SH-SY5Y (cell line): Measurements from ENCODE around the gene FNBP1.

Source experiments
- GATA2 ChIP-seq: IDR thresholded peaks from 2 replicates; pipeline ENCODE4 v1.6.1; 2011; ENCODE audit warnings: mild to moderate bottlenecking, low read depth, low read length
- GATA3 ChIP-seq: IDR thresholded peaks from 2 replicates; pipeline ENCODE4 v1.6.1; 2011; ENCODE audit warnings: low read depth, mild to moderate bottlenecking, low read length, moderate library complexity

- TF ChIP-seq GATA2: no peak
- no peak for TF ChIP-seq GATA3
These were observed 176.4 kb downstream of the FNBP1 start for GRCh38 chr9:129866394-129867135.
